ENCODE data around the gene CCL16.

DNA sequence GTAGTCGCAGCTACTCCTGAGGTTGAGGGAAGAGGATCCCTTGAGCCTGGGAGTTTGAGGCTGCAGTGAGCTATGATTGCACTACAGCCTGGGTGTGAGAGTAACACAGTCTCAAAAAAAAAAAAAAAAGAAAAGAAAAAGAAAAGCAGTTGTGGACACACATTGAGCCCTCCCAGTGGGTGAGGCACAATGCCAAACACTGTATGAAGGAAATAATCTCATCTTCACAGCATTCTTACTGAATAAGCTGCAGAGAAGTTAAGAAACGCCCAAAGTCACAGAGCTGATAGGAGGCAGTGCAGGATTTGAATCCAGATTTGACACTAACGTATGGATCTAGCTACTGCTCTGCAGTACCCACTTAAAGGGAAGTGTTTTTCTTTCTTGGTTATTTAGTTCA is 31.9 kb downstream of the CCL16 start:
- no peak for TF ChIP-seq CTCF (IDR thresholded peaks at IDR 0.05)
- TF ChIP-seq POLR2A (IDR thresholded peaks at IDR 0.05) = no peak
